Measurements from ENCODE around the gene ADGRG7.

Gene ADGRG7

GRCh38 chr3:100696161-100696560 lies 86.8 kb downstream of the ADGRG7 start:
- TF ChIP-seq Cebpa-rat (IDR thresholded peaks at IDR 0.05), result no peak
- H3K4me3 ChIP-seq, result no peak overlapping the region
- H3K9me3 ChIP-seq, result no peaks in the 10 kb centered on the region
- no peaks in the 10 kb centered on the region for H3K4me1 ChIP-seq
- H3K4me2 ChIP-seq, result no peak overlapping the region
- H3K27ac ChIP-seq, result no peak overlapping the region
- no peaks in the 10 kb centered on the region for H3K36me3 ChIP-seq
- no peak overlapping the region for H3K9ac ChIP-seq
- no peaks in the 10 kb centered on the region for H4K20me1 ChIP-seq
- H3K27me3 ChIP-seq, result no peaks in the 10 kb centered on the region

GRCh38 chr3:100697172-100697571 lies 87.8 kb downstream of the ADGRG7 start:
- H3K9ac ChIP-seq, result no peak overlapping the region
- H3K4me1 ChIP-seq, result no peaks in the 10 kb centered on the region
- H3K27me3 ChIP-seq, result no peaks in the 10 kb centered on the region
- no peak overlapping the region for H3K27ac ChIP-seq
- H3K36me3 ChIP-seq, result no peaks in the 10 kb centered on the region
- H3K4me3 ChIP-seq, result no peak overlapping the region
- H3K9me3 ChIP-seq, result no peaks in the 10 kb centered on the region
- TF ChIP-seq Cebpa-rat (IDR thresholded peaks at IDR 0.05), result no peak
- H3K4me2 ChIP-seq, result no peak overlapping the region
- no peaks in the 10 kb centered on the region for H4K20me1 ChIP-seq

GRCh38 chr3:100697723-100698285 lies 88.4 kb downstream of the ADGRG7 start:
- Histone ChIP-seq H3K9me3 (no peaks in the 10 kb centered on the region), H3K36me3 (no peaks in the 10 kb centered on the region), H3K4me3 (no peak overlapping the region), H3K27me3 (no peaks in the 10 kb centered on the region), H3K9ac (no peak overlapping the region), H3K27ac (no peak overlapping the region), H3K4me2 (no peak overlapping the region), H4K20me1 (no peaks in the 10 kb centered on the region), H3K4me1 (no peaks in the 10 kb centered on the region)
- TF ChIP-seq Cebpa-rat (IDR thresholded peaks at IDR 0.05), result no peak

GRCh38 chr3:100698736-100699135 lies 89.3 kb downstream of the ADGRG7 start:
- H3K4me3 ChIP-seq, result no peak overlapping the region

GRCh38 chr3:100700708-100701107 lies 91.3 kb downstream of the ADGRG7 start:
- no peaks in the 10 kb centered on the region for H3K4me1 ChIP-seq
- no peaks in the 10 kb centered on the region for H4K20me1 ChIP-seq
- no peak overlapping the region for H3K27ac ChIP-seq
- no peak overlapping the region for H3K9ac ChIP-seq
- no peak for TF ChIP-seq Cebpa-rat (IDR thresholded peaks at IDR 0.05)
- no peak overlapping the region for H3K4me3 ChIP-seq
- no peaks in the 10 kb centered on the region for H3K27me3 ChIP-seq
- H3K36me3 ChIP-seq, result no peaks in the 10 kb centered on the region
- no peaks in the 10 kb centered on the region for H3K9me3 ChIP-seq
- no peak overlapping the region for H3K4me2 ChIP-seq

More at GRCh38 chr3:100698736-100699135, 89.3 kb downstream of the ADGRG7 start:
- Histone ChIP-seq H3K27ac (no peak overlapping the region), H3K27me3 (no peaks in the 10 kb centered on the region), H3K36me3 (no peaks in the 10 kb centered on the region), H3K4me2 (no peak overlapping the region), H4K20me1 (no peaks in the 10 kb centered on the region), H3K9ac (no peak overlapping the region), H3K4me1 (no peaks in the 10 kb centered on the region), H3K9me3 (no peaks in the 10 kb centered on the region)
- TF ChIP-seq Cebpa-rat (IDR thresholded peaks at IDR 0.05), result no peak

GRCh38 chr3:100702082-100702979 lies 92.9 kb downstream of the ADGRG7 start:
- Histone ChIP-seq H3K9ac (no peak overlapping the region), H3K9me3 (no peaks in the 10 kb centered on the region), H3K4me3 (no peak overlapping the region), H3K4me2 (no peak overlapping the region), H3K4me1 (no peaks in the 10 kb centered on the region), H3K36me3 (no peaks in the 10 kb centered on the region), H3K27me3 (no peaks in the 10 kb centered on the region), H3K27ac (no peak overlapping the region), H4K20me1 (no peaks in the 10 kb centered on the region)
- TF ChIP-seq Cebpa-rat (IDR thresholded peaks at IDR 0.05), result no peak

GRCh38 chr3:100702980-100703345 lies 93.6 kb downstream of the ADGRG7 start:
- Histone ChIP-seq H3K4me2 (no peak overlapping the region), H4K20me1 (no peaks in the 10 kb centered on the region)

GRCh38 chr3:100703865-100704264 lies 94.5 kb downstream of the ADGRG7 start:
- no peak overlapping the region for H3K4me3 ChIP-seq
- no peaks in the 10 kb centered on the region; the same call in 1 of the 2 replicates for H3K9me3 ChIP-seq
- H3K27me3 ChIP-seq, result no peaks in the 10 kb centered on the region
- H4K20me1 ChIP-seq, result no peaks in the 10 kb centered on the region
- H3K4me1 ChIP-seq, result peaks cover 5% of the 10 kb centered on the region
- TF ChIP-seq Cebpa-rat (IDR thresholded peaks at IDR 0.05), result no peak
- H3K4me2 ChIP-seq, result no peak overlapping the region
- H3K9ac ChIP-seq, result no peak overlapping the region
- H3K36me3 ChIP-seq, result no peaks in the 10 kb centered on the region
- no peak overlapping the region for H3K27ac ChIP-seq

More at GRCh38 chr3:100702980-100703345, 93.6 kb downstream of the ADGRG7 start:
- Histone ChIP-seq H3K27ac (no peak overlapping the region), H3K9ac (no peak overlapping the region), H3K4me3 (no peak overlapping the region), H3K4me1 (no peaks in the 10 kb centered on the region), H3K9me3 (no peaks in the 10 kb centered on the region), H3K27me3 (no peaks in the 10 kb centered on the region), H3K36me3 (no peaks in the 10 kb centered on the region)
- no peak for TF ChIP-seq Cebpa-rat (IDR thresholded peaks at IDR 0.05)

GRCh38 chr3:100706365-100706764 lies 97.0 kb downstream of the ADGRG7 start:
- Histone ChIP-seq H3K27me3 (no peaks in the 10 kb centered on the region), H3K36me3 (peaks cover 5% of the 10 kb centered on the region; the same call in 1 of the 2 replicates), H3K27ac (no peak overlapping the region), H3K9ac (no peak overlapping the region), H4K20me1 (peaks cover 16% of the 10 kb centered on the region), H3K4me1 (peaks cover 15% of the 10 kb centered on the region), H3K9me3 (no peaks in the 10 kb centered on the region; the same call in 1 of the 2 replicates), H3K4me2 (no peak overlapping the region), H3K4me3 (no peak overlapping the region)
- no peak for TF ChIP-seq Cebpa-rat (IDR thresholded peaks at IDR 0.05)

GRCh38 chr3:100708644-100708988 lies 99.2 kb downstream of the ADGRG7 start:
- Histone ChIP-seq H3K4me2 (peak overlapping the region; percentile 72), H3K9ac (peak overlapping the region; percentile 96), H3K27ac (peak overlapping the region; percentile 97), H3K4me3 (peak overlapping the region; percentile 92), H3K36me3 (peaks cover 20% of the 10 kb centered on the region), H4K20me1 (peaks cover 38% of the 10 kb centered on the region), H3K4me1 (peaks cover 20% of the 10 kb centered on the region), H3K27me3 (no peaks in the 10 kb centered on the region), H3K9me3 (no peaks in the 10 kb centered on the region; the same call in 1 of the 2 replicates)
- no peak for TF ChIP-seq Cebpa-rat (IDR thresholded peaks at IDR 0.05)

All from BLaER1 (cell line).